HEK293 (cell line): ENCODE data around the gene GJD3.

Experiments used
- KLF1 ChIP-seq: fragments of 450-650 bp; formaldehyde crosslinking; IDR thresholded peaks from 2 replicates; pipeline ENCODE4 v1.5.1; 2016; ENCODE audit warnings: missing biosample characterization, missing genetic modification characterization
- REPIN1 ChIP-seq: fragments of 450-650 bp; formaldehyde crosslinking; IDR thresholded peaks from 2 replicates; pipeline ENCODE4 v1.5.1; 2017; ENCODE audit warnings: missing biosample characterization, missing genetic modification characterization, low read depth
- SCRT2 ChIP-seq: fragments of 450-650 bp; formaldehyde crosslinking; IDR thresholded peaks from 2 replicates; pipeline ENCODE4 v1.5.1; 2016; ENCODE audit warnings: missing biosample characterization, missing genetic modification characterization
- TRIM28 ChIP-seq: IDR thresholded peaks from 2 replicates; pipeline ENCODE4 v1.6.1; 2011; ENCODE audit warnings: low read length, control low read depth, borderline replicate concordance
- ZBTB1 ChIP-seq: fragments of 450-650 bp; formaldehyde crosslinking; IDR thresholded peaks from 2 replicates; pipeline ENCODE4 v1.5.1; 2016; ENCODE audit warnings: missing biosample characterization, missing genetic modification characterization
- ZBTB17 ChIP-seq: fragments of 450-650 bp; formaldehyde crosslinking; IDR thresholded peaks from 2 replicates; pipeline ENCODE4 v1.5.1; 2016; ENCODE audit warnings: missing biosample characterization, missing genetic modification characterization
- ZBTB21 ChIP-seq: fragments of 450-650 bp; formaldehyde crosslinking; IDR thresholded peaks from 2 replicates; pipeline ENCODE4 v1.5.1; 2017; ENCODE audit warnings: missing biosample characterization, missing genetic modification characterization
- ZBTB48 ChIP-seq: fragments of 450-650 bp; formaldehyde crosslinking; IDR thresholded peaks from 2 replicates; pipeline ENCODE4 v1.5.1; 2016; ENCODE audit warnings: missing biosample characterization, missing genetic modification characterization
- ZBTB7A ChIP-seq: fragments of 450-650 bp; formaldehyde crosslinking; IDR thresholded peaks from 2 replicates; pipeline ENCODE4 v1.5.1; 2016; ENCODE audit warnings: low read depth, missing biosample characterization, missing genetic modification characterization
- ZFP41 ChIP-seq: fragments of 450-650 bp; formaldehyde crosslinking; IDR thresholded peaks from 2 replicates; pipeline ENCODE4 v1.5.1; 2016; ENCODE audit warnings: missing biosample characterization, missing genetic modification characterization, borderline replicate concordance
- ZNF138 ChIP-seq: fragments of 450-650 bp; formaldehyde crosslinking; IDR thresholded peaks from 2 replicates; pipeline ENCODE4 v1.5.1; 2016; ENCODE audit warnings: missing biosample characterization, missing genetic modification characterization, borderline replicate concordance
- ZNF148 ChIP-seq: fragments of 450-650 bp; formaldehyde crosslinking; IDR thresholded peaks from 2 replicates; pipeline ENCODE4 v1.5.0; 2017; ENCODE audit warnings: missing biosample characterization, missing genetic modification characterization, borderline replicate concordance
- ZNF157 ChIP-seq: fragments of 450-650 bp; formaldehyde crosslinking; IDR thresholded peaks from 2 replicates; pipeline ENCODE4 v1.5.1; 2016; ENCODE audit warnings: missing biosample characterization, missing genetic modification characterization
- ZNF214 ChIP-seq: fragments of 450-650 bp; formaldehyde crosslinking; IDR thresholded peaks from 2 replicates; pipeline ENCODE4 v1.5.1; 2017; ENCODE audit warnings: missing biosample characterization, mild to moderate bottlenecking, missing genetic modification characterization, borderline replicate concordance
- ZNF221 ChIP-seq: fragments of 450-650 bp; formaldehyde crosslinking; IDR thresholded peaks from 2 replicates; pipeline ENCODE4 v1.5.1; 2017; ENCODE audit warnings: missing biosample characterization, missing genetic modification characterization, borderline replicate concordance
- ZNF311 ChIP-seq: fragments of 450-650 bp; formaldehyde crosslinking; IDR thresholded peaks from 2 replicates; pipeline ENCODE4 v1.5.1; 2017; ENCODE audit warnings: missing biosample characterization, missing genetic modification characterization, borderline replicate concordance
- ZNF561 ChIP-seq: fragments of 450-650 bp; IDR thresholded peaks from 2 replicates; pipeline ENCODE4 v1.5.1; 2018; ENCODE audit warnings: missing biosample characterization, missing genetic modification characterization, borderline replicate concordance
- ZNF571 ChIP-seq: fragments of 450-650 bp; formaldehyde crosslinking; IDR thresholded peaks from 2 replicates; pipeline ENCODE4 v1.5.0; 2017; ENCODE audit warnings: missing biosample characterization, missing genetic modification characterization
- ZNF596 ChIP-seq: fragments of 450-650 bp; IDR thresholded peaks from 2 replicates; pipeline ENCODE4 v1.5.0; 2018; ENCODE audit warnings: missing biosample characterization, mild to moderate bottlenecking, missing genetic modification characterization, moderate library complexity
- ZNF654 ChIP-seq: fragments of 450-650 bp; formaldehyde crosslinking; IDR thresholded peaks from 2 replicates; pipeline ENCODE4 v1.5.1; 2016; ENCODE audit warnings: low read depth, missing biosample characterization, missing genetic modification characterization
- ZNF670 ChIP-seq: fragments of 450-650 bp; formaldehyde crosslinking; IDR thresholded peaks from 2 replicates; pipeline ENCODE4 v1.5.1; 2016; ENCODE audit warnings: missing biosample characterization, missing genetic modification characterization, low read depth
- ZNF76 ChIP-seq: fragments of 450-650 bp; formaldehyde crosslinking; IDR thresholded peaks from 2 replicates; pipeline ENCODE4; 2016; ENCODE audit warnings: low read depth, missing biosample characterization, missing genetic modification characterization, borderline replicate concordance
- ZNF785 ChIP-seq: fragments of 450-650 bp; formaldehyde crosslinking; IDR thresholded peaks from 2 replicates; pipeline ENCODE4 v1.5.1; 2016; ENCODE audit warnings: missing biosample characterization, missing genetic modification characterization
- TF ChIP-seq, protein P1 (sequence below): fragments of 450-650 bp; formaldehyde crosslinking; IDR thresholded peaks from 2 replicates; pipeline ENCODE4 v1.5.1; 2016; ENCODE audit warnings: missing biosample characterization, missing genetic modification characterization, borderline replicate concordance
- TF ChIP-seq, protein P2 (sequence below): fragments of 450-650 bp; formaldehyde crosslinking; IDR thresholded peaks from 2 replicates; pipeline ENCODE4 v1.5.1; 2016; ENCODE audit warnings: missing biosample characterization, missing genetic modification characterization
- TF ChIP-seq, protein P3 (sequence below): fragments of 450-650 bp; formaldehyde crosslinking; IDR thresholded peaks from 2 replicates; pipeline ENCODE4 v1.5.1; 2016; ENCODE audit warnings: missing biosample characterization, missing genetic modification characterization

GJD3 gene

GRCh38 chr17:40340880-40341807 lies 23.4 kb downstream of the GJD3 start (continued):
- TF ChIP-seq ZNF311 (tag by site-specific recombination): no peak
- TF ChIP-seq ZBTB7A (tag by site-specific recombination): no peak
- no peak for TF ChIP-seq REPIN1 (tag by site-specific recombination)
- no peak for TF ChIP-seq ZNF785 (tag by site-specific recombination)
- TF ChIP-seq ZNF654 (tag by site-specific recombination): no peak
- TF ChIP-seq TRIM28: no peak
- TF ChIP-seq ZNF670 (tag by site-specific recombination): no peak
- TF ChIP-seq ZNF561: peak; percentile 74; the same call in 1 of the 2 replicates
- no peak for TF ChIP-seq ZNF138 (tag by site-specific recombination)
- 0 out of 2 replicates have a peak, but pooled peaks have one; percentile 15 for TF ChIP-seq ZBTB17 (tag by site-specific recombination)
- TF ChIP-seq, protein P1, sequence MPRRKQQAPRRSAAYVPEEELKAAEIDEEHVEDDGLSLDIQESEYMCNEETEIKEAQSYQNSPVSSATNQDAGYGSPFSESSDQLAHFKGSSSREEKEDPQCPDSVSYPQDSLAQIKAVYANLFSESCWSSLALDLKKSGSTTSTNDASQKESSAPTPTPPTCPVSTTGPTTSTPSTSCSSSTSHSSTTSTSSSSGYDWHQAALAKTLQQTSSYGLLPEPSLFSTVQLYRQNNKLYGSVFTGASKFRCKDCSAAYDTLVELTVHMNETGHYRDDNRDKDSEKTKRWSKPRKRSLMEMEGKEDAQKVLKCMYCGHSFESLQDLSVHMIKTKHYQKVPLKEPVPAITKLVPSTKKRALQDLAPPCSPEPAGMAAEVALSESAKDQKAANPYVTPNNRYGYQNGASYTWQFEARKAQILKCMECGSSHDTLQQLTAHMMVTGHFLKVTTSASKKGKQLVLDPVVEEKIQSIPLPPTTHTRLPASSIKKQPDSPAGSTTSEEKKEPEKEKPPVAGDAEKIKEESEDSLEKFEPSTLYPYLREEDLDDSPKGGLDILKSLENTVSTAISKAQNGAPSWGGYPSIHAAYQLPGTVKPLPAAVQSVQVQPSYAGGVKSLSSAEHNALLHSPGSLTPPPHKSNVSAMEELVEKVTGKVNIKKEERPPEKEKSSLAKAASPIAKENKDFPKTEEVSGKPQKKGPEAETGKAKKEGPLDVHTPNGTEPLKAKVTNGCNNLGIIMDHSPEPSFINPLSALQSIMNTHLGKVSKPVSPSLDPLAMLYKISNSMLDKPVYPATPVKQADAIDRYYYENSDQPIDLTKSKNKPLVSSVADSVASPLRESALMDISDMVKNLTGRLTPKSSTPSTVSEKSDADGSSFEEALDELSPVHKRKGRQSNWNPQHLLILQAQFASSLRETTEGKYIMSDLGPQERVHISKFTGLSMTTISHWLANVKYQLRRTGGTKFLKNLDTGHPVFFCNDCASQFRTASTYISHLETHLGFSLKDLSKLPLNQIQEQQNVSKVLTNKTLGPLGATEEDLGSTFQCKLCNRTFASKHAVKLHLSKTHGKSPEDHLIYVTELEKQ (tag by site-specific recombination): no peak
- peak; percentile 30; the same call in 1 of the 2 replicates for TF ChIP-seq ZBTB48 (tag by site-specific recombination)
- peak; percentile 8; the same call in 1 of the 2 replicates for TF ChIP-seq KLF1
- TF ChIP-seq SCRT2 (tag by site-specific recombination): no peak
- TF ChIP-seq ZFP41 (tag by site-specific recombination): no peak
- TF ChIP-seq ZNF571 (tag by site-specific recombination): no peak
- TF ChIP-seq ZNF76 (tag by site-specific recombination): no peak
- TF ChIP-seq, protein P2, sequence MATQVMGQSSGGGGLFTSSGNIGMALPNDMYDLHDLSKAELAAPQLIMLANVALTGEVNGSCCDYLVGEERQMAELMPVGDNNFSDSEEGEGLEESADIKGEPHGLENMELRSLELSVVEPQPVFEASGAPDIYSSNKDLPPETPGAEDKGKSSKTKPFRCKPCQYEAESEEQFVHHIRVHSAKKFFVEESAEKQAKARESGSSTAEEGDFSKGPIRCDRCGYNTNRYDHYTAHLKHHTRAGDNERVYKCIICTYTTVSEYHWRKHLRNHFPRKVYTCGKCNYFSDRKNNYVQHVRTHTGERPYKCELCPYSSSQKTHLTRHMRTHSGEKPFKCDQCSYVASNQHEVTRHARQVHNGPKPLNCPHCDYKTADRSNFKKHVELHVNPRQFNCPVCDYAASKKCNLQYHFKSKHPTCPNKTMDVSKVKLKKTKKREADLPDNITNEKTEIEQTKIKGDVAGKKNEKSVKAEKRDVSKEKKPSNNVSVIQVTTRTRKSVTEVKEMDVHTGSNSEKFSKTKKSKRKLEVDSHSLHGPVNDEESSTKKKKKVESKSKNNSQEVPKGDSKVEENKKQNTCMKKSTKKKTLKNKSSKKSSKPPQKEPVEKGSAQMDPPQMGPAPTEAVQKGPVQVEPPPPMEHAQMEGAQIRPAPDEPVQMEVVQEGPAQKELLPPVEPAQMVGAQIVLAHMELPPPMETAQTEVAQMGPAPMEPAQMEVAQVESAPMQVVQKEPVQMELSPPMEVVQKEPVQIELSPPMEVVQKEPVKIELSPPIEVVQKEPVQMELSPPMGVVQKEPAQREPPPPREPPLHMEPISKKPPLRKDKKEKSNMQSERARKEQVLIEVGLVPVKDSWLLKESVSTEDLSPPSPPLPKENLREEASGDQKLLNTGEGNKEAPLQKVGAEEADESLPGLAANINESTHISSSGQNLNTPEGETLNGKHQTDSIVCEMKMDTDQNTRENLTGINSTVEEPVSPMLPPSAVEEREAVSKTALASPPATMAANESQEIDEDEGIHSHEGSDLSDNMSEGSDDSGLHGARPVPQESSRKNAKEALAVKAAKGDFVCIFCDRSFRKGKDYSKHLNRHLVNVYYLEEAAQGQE: peak; percentile 83
- TF ChIP-seq ZNF148 (tag by site-specific recombination): no peak
- TF ChIP-seq ZNF221 (tag by site-specific recombination): no peak
- TF ChIP-seq ZNF214: no peak
- no peak for TF ChIP-seq ZBTB1 (tag by site-specific recombination)
- peak; percentile 99 for TF ChIP-seq ZBTB21 (tag by site-specific recombination)
- TF ChIP-seq ZNF157 (tag by site-specific recombination): no peak
- TF ChIP-seq, protein P3, sequence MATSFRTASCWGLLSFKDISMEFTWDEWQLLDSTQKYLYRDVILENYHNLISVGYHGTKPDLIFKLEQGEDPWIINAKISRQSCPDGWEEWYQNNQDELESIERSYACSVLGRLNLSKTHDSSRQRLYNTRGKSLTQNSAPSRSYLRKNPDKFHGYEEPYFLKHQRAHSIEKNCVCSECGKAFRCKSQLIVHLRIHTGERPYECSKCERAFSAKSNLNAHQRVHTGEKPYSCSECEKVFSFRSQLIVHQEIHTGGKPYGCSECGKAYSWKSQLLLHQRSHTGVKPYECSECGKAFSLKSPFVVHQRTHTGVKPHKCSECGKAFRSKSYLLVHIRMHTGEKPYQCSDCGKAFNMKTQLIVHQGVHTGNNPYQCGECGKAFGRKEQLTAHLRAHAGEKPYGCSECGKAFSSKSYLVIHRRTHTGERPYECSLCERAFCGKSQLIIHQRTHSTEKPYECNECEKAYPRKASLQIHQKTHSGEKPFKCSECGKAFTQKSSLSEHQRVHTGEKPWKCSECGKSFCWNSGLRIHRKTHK (tag by site-specific recombination): no peak
- TF ChIP-seq ZNF596 (tag by site-specific recombination): no peak
